SK-N-MC (cell line): Measurements from ENCODE around the gene NETO1.

Experiments used
- EZH2 ChIP-seq: fragments of 200-600 bp; sonication (generic); IDR thresholded peaks from one replicate; pipeline ENCODE4 v1.6.1; 2017; ENCODE audit warnings: antibody characterized with exemption
- FOXP2 ChIP-seq: optimal IDR thresholded peaks from 2 replicates; pipeline ENCODE3; 2011; ENCODE audit warnings: mild to moderate bottlenecking, moderate library complexity; ENCODE audit not compliant: insufficient read depth; ENCODE audit errors: extremely low read length, control extremely low read depth

GRCh38 chr18:72752220-72752619 lies 115.6 kb downstream of the NETO1 start:
- TF ChIP-seq EZH2 (no peak), FOXP2 (no peak)
